ENCODE measurements around the gene GNG7.
"Not testable (repeated sequence)": the region's sequence is repeated elsewhere in the genome, so short reads cannot be mapped to it uniquely, and the experiment has no call there.

GNG7 gene

GRCh38 chr19:2542341-2543069 lies 160.0 kb downstream of the GNG7 start:
- peaks cover 7% of the 10 kb centered on the region for H3K36me3 Mint-ChIP-seq
- no peaks in the 10 kb centered on the region for H3K27me3 Mint-ChIP-seq
- ATAC-seq, result no peak
- no peaks in the 10 kb centered on the region for H3K9me3 Mint-ChIP-seq
- H3K27ac Mint-ChIP-seq, result peak overlapping the region; percentile 85
- peaks cover 71% of the 10 kb centered on the region for H3K4me1 Mint-ChIP-seq
- H3K4me3 Mint-ChIP-seq, result no peak overlapping the region

- H3K9me3 Mint-ChIP-seq, result no peaks in the 10 kb centered on the region
- no peak overlapping the region for H3K4me3 Mint-ChIP-seq
- H3K27me3 Mint-ChIP-seq, result no peaks in the 10 kb centered on the region
- peaks cover 54% of the 10 kb centered on the region for H3K4me1 Mint-ChIP-seq
- no peak overlapping the region for H3K27ac Mint-ChIP-seq
- ATAC-seq, result no peak
- H3K36me3 Mint-ChIP-seq, result peaks cover 8% of the 10 kb centered on the region
These were observed 161.6 kb downstream of the GNG7 start for GRCh38 chr19:2540646-2541454.

GRCh38 chr19:2540251-2540645 lies 162.2 kb downstream of the GNG7 start:
- H3K27ac Mint-ChIP-seq, result peak overlapping the region; percentile 78
- peaks cover 8% of the 10 kb centered on the region for H3K36me3 Mint-ChIP-seq
- ATAC-seq, result no peak
- no peaks in the 10 kb centered on the region for H3K9me3 Mint-ChIP-seq
- H3K4me3 Mint-ChIP-seq, result no peak overlapping the region
- no peaks in the 10 kb centered on the region for H3K27me3 Mint-ChIP-seq
- H3K4me1 Mint-ChIP-seq, result peaks cover 48% of the 10 kb centered on the region

- no peak overlapping the region for H3K4me3 Mint-ChIP-seq
- no peak for ATAC-seq
These were observed 164.3 kb downstream of the GNG7 start for GRCh38 chr19:2538096-2538757.

GRCh38 chr19:2537584-2537983 lies 164.9 kb downstream of the GNG7 start:
- ATAC-seq, H3K36me3 Mint-ChIP-seq, H3K4me3 Mint-ChIP-seq, H3K9me3 Mint-ChIP-seq, H3K27me3 Mint-ChIP-seq: not testable (repeated sequence)
- Mint-ChIP-seq H3K27ac (peak overlapping the region; percentile 39), H3K4me1 (peaks cover 42% of the 10 kb centered on the region)

More at GRCh38 chr19:2538096-2538757, 164.3 kb downstream of the GNG7 start:
- Mint-ChIP-seq H3K9me3 (no peaks in the 10 kb centered on the region), H3K36me3 (peaks cover 8% of the 10 kb centered on the region), H3K27me3 (no peaks in the 10 kb centered on the region), H3K27ac (peak overlapping the region; percentile 39), H3K4me1 (peaks cover 47% of the 10 kb centered on the region)

- no peak for ATAC-seq
- H3K9me3 Mint-ChIP-seq, result peaks cover 3% of the 10 kb centered on the region
- peak overlapping the region; percentile 77 for H3K27ac Mint-ChIP-seq
These were observed 166.0 kb downstream of the GNG7 start for GRCh38 chr19:2536461-2536860.

GRCh38 chr19:2534423-2535013 lies 168.0 kb downstream of the GNG7 start:
- Mint-ChIP-seq H3K27me3 (no peaks in the 10 kb centered on the region), H3K4me3 (no peak overlapping the region), H3K27ac (peak overlapping the region; percentile 77), H3K36me3 (peaks cover 14% of the 10 kb centered on the region), H3K9me3 (peaks cover 3% of the 10 kb centered on the region), H3K4me1 (peaks cover 45% of the 10 kb centered on the region)
- ATAC-seq, result no peak

More at GRCh38 chr19:2536461-2536860, 166.0 kb downstream of the GNG7 start:
- peaks cover 47% of the 10 kb centered on the region for H3K4me1 Mint-ChIP-seq
- no peak overlapping the region for H3K4me3 Mint-ChIP-seq
- H3K27me3 Mint-ChIP-seq, result no peaks in the 10 kb centered on the region
- peaks cover 14% of the 10 kb centered on the region for H3K36me3 Mint-ChIP-seq

- H3K4me3 Mint-ChIP-seq, result no peak overlapping the region
- H3K27ac Mint-ChIP-seq, result peak overlapping the region; percentile 77
- H3K27me3 Mint-ChIP-seq, result no peaks in the 10 kb centered on the region
- H3K9me3 Mint-ChIP-seq, result peaks cover 3% of the 10 kb centered on the region
- H3K4me1 Mint-ChIP-seq, result peaks cover 42% of the 10 kb centered on the region
- ATAC-seq, result no peak
- peaks cover 14% of the 10 kb centered on the region for H3K36me3 Mint-ChIP-seq
These were observed 168.6 kb downstream of the GNG7 start for GRCh38 chr19:2533686-2534422.

- no peak for ATAC-seq
- peaks cover 13% of the 10 kb centered on the region for H3K36me3 Mint-ChIP-seq
- H3K4me1 Mint-ChIP-seq, result peaks cover 39% of the 10 kb centered on the region
- peak overlapping the region; percentile 77 for H3K27ac Mint-ChIP-seq
- peaks cover 3% of the 10 kb centered on the region for H3K9me3 Mint-ChIP-seq
- no peaks in the 10 kb centered on the region for H3K27me3 Mint-ChIP-seq
- no peak overlapping the region for H3K4me3 Mint-ChIP-seq
These were observed 169.4 kb downstream of the GNG7 start for GRCh38 chr19:2533072-2533425.

GRCh38 chr19:2532252-2533071 lies 170.0 kb downstream of the GNG7 start:
- no peak overlapping the region for H3K27ac Mint-ChIP-seq

GRCh38 chr19:2529942-2530341 lies 172.6 kb downstream of the GNG7 start:
- H3K36me3 Mint-ChIP-seq, result not testable (repeated sequence)

More at GRCh38 chr19:2532252-2533071, 170.0 kb downstream of the GNG7 start:
- peaks cover 7% of the 10 kb centered on the region for H3K36me3 Mint-ChIP-seq
- H3K4me1 Mint-ChIP-seq, result peaks cover 33% of the 10 kb centered on the region
- H3K27me3 Mint-ChIP-seq, result no peaks in the 10 kb centered on the region
- peaks cover 3% of the 10 kb centered on the region for H3K9me3 Mint-ChIP-seq
- no peak overlapping the region for H3K4me3 Mint-ChIP-seq
- no peak for ATAC-seq

GRCh38 chr19:2529473-2529918 lies 173.0 kb downstream of the GNG7 start:
- H3K36me3 Mint-ChIP-seq, result peaks cover 7% of the 10 kb centered on the region
- H3K27ac Mint-ChIP-seq, result no peak overlapping the region
- H3K9me3 Mint-ChIP-seq, result peaks cover 3% of the 10 kb centered on the region
- peak; percentile 50 for ATAC-seq
- H3K4me1 Mint-ChIP-seq, result peaks cover 27% of the 10 kb centered on the region
- no peaks in the 10 kb centered on the region for H3K27me3 Mint-ChIP-seq
- H3K4me3 Mint-ChIP-seq, result no peak overlapping the region

More at GRCh38 chr19:2529942-2530341, 172.6 kb downstream of the GNG7 start:
- H3K4me3 Mint-ChIP-seq, H3K9me3 Mint-ChIP-seq, ATAC-seq, H3K27ac Mint-ChIP-seq, H3K27me3 Mint-ChIP-seq: not testable (repeated sequence)
- peaks cover 32% of the 10 kb centered on the region for H3K4me1 Mint-ChIP-seq

- Mint-ChIP-seq H3K4me1 (peaks cover 27% of the 10 kb centered on the region), H3K4me3 (no peak overlapping the region), H3K27ac (no peak overlapping the region), H3K27me3 (no peaks in the 10 kb centered on the region), H3K9me3 (peaks cover 3% of the 10 kb centered on the region), H3K36me3 (peaks cover 7% of the 10 kb centered on the region)
- no peak for ATAC-seq
These were observed 173.8 kb downstream of the GNG7 start for GRCh38 chr19:2528675-2529101.

- H3K27me3 Mint-ChIP-seq, result no peaks in the 10 kb centered on the region
- peaks cover 3% of the 10 kb centered on the region for H3K9me3 Mint-ChIP-seq
- ATAC-seq, result no peak
- H3K27ac Mint-ChIP-seq, result no peak overlapping the region
- peaks cover 23% of the 10 kb centered on the region for H3K4me1 Mint-ChIP-seq
- peaks cover 7% of the 10 kb centered on the region for H3K36me3 Mint-ChIP-seq
- H3K4me3 Mint-ChIP-seq, result no peak overlapping the region
These were observed 174.8 kb downstream of the GNG7 start for GRCh38 chr19:2527686-2528085.

All from stimulated activated memory B cell treated with anti-CD40 and anti-IgM and Interleukin-4, amounts not matched to agents 10 μg/mL and 1 μg/mL and 100 μg/mL, for 72 hours (primary cell).